Liver (tissue), 9 donors: ENCODE data around the gene B3GNT4. TPM values are rescaled to one million over a fixed set of nuclear protein-coding genes. Genes with fewer than 3 reads are reported as not detected.

Experiments used
- DNase-seq: peaks from one replicate; pipeline ENCODE4 v3.0.0-alpha.2; 2017; ENCODE audit warnings: low spot score
- H3K27ac ChIP-seq, 2 donors: one replicate each; pipeline ENCODE4 v1.7.0; 2013; ENCODE audit warnings: inconsistent platforms in 2 of 2, low read length in 2 of 2, control low read depth in 1 of 2, low read depth in 1 of 2, mild to moderate bottlenecking in 1 of 2
- H3K27me3 ChIP-seq, 4 donors: one replicate each; pipeline versions ENCODE4 v1.6.1 to v1.7.0; 2013; ENCODE audit warnings: low read length in 3 of 4, inconsistent platforms in 1 of 4, mild to moderate bottlenecking in 1 of 4, moderate library complexity in 1 of 4; ENCODE audit not compliant: control insufficient read depth in 4 of 4, insufficient read depth in 4 of 4
- H3K36me3 ChIP-seq, 4 donors: one replicate each; pipeline versions ENCODE4 v1.6.1 to v1.7.0; 2013; ENCODE audit warnings: low read length in 3 of 4, mild to moderate bottlenecking in 3 of 4, low read depth in 1 of 4, moderate library complexity in 1 of 4; ENCODE audit not compliant: control insufficient read depth in 4 of 4, insufficient read depth in 3 of 4
- H3K4me1 ChIP-seq, 4 donors: one replicate each; pipeline versions ENCODE4 v1.6.1 to v1.7.0; 2013; ENCODE audit warnings: low read length in 3 of 4, mild to moderate bottlenecking in 3 of 4, moderate library complexity in 1 of 4; ENCODE audit not compliant: control insufficient read depth in 4 of 4, insufficient read depth in 4 of 4
- H3K4me3 ChIP-seq, 3 donors: one replicate each; pipeline versions ENCODE4 v1.6.1 to v1.7.0; 2013; ENCODE audit warnings: low read length in 3 of 3, control low read depth in 1 of 3, low read depth in 1 of 3, mild to moderate bottlenecking in 1 of 3
- H3K9ac ChIP-seq, 2 donors: one replicate each; pipeline ENCODE4 v1.7.0; 2013; ENCODE audit warnings: low read length in 2 of 2, mild to moderate bottlenecking in 2 of 2, moderate library complexity in 2 of 2, control low read depth in 1 of 2, low read depth in 1 of 2
- H3K9me3 ChIP-seq, 4 donors: one replicate each; pipeline versions ENCODE4 v1.6.1 to v1.7.0; 2013; ENCODE audit warnings: low read length in 3 of 4; ENCODE audit not compliant: control insufficient read depth in 4 of 4
- EGR1 ChIP-seq, 2 donors: IDR thresholded peaks; 2 replicates each; pipeline ENCODE4 v1.6.1; 2016 to 2018; ENCODE audit warnings: antibody characterized with exemption in 2 of 2, low read depth in 2 of 2
- FOXA1 ChIP-seq: IDR thresholded peaks from 2 replicates; pipeline ENCODE4 v1.6.1; 2016; ENCODE audit warnings: antibody characterized with exemption
- FOXA2 ChIP-seq: IDR thresholded peaks from 2 replicates; pipeline ENCODE4 v1.6.1; 2016; ENCODE audit warnings: antibody characterized with exemption
- GABPA ChIP-seq, 2 donors: IDR thresholded peaks in 1 of 2; conservative IDR thresholded peaks in 1 of 2; 2 replicates each; pipeline ENCODE4 v1.6.1; 2016; ENCODE audit warnings: antibody characterized with exemption in 2 of 2, mild to moderate bottlenecking in 1 of 2, moderate library complexity in 1 of 2
- HNF4A ChIP-seq, 2 donors: conservative IDR thresholded peaks; 2 replicates each; pipeline ENCODE4 v1.6.1; 2016; ENCODE audit warnings: antibody characterized with exemption in 2 of 2, mild to moderate bottlenecking in 2 of 2
- NR2F2 ChIP-seq: IDR thresholded peaks from 2 replicates; pipeline ENCODE4 v1.6.1; 2016; ENCODE audit warnings: antibody characterized with exemption
- REST ChIP-seq: IDR thresholded peaks from 2 replicates; pipeline ENCODE4 v1.6.1; 2016; ENCODE audit warnings: antibody characterized with exemption, mild to moderate bottlenecking
- RXRA ChIP-seq, 2 donors: IDR thresholded peaks; 2 replicates each; pipeline ENCODE4 v1.6.1; 2017 to 2018; ENCODE audit warnings: antibody characterized with exemption in 2 of 2, mild to moderate bottlenecking in 1 of 2
- SP1 ChIP-seq: IDR thresholded peaks from 2 replicates; pipeline ENCODE4 v1.6.1; 2018; ENCODE audit warnings: antibody characterized with exemption, mild to moderate bottlenecking
- TAF1 ChIP-seq: conservative IDR thresholded peaks from 2 replicates; pipeline ENCODE4 v1.6.1; 2016; ENCODE audit warnings: antibody characterized with exemption, mild to moderate bottlenecking
- YY1 ChIP-seq: IDR thresholded peaks from 2 replicates; pipeline ENCODE4 v1.6.1; 2016; ENCODE audit warnings: antibody characterized with exemption, mild to moderate bottlenecking
- WGBS: extraction: QIAGEN DNeasy Blood & Tissue Kit; methylation state at CpG from one replicate; pipeline ENCODE4 v1.1.7; 2013; 5-methylcytosine and 5-hydroxymethylcytosine counted together
- polyA plus RNA-seq, 2 donors: library from polyadenylated mRNA; stranded (reverse) in 1 of 2; unstranded in 1 of 2; fragments of 200-250 nt in 1 of 2; fragments of >200 nt in 1 of 2; fragmentation: Nextera tagmentation in 1 of 2; extraction: Ambion mirVana in 1 of 2; gene quantifications; one replicate each; pipeline versions ENCODE4 v1.2.1 to v1.2.3, GENCODE V29; 2013 to 2015
- total RNA-seq, 2 donors: library from RNA; depleted of rRNA; stranded (reverse); fragments of >200 nt; gene quantifications; one replicate each; pipeline ENCODE4 v1.2.3, GENCODE V29; 2014
- TF ChIP-seq, protein P1 (sequence below): fragments of 150-350 bp; IDR thresholded peaks from 2 replicates; pipeline ENCODE4 v1.5.1; 2017; ENCODE audit warnings: improper control_type of control experiment, low read depth, low read length; ENCODE audit not compliant: missing input control
- TF ChIP-seq, protein P2 (sequence below): IDR thresholded peaks from 2 replicates; pipeline ENCODE4 v1.6.1; 2016; ENCODE audit warnings: antibody characterized with exemption
- donor health status: healthy.
- donor health status: healthy.
- donor health status: healthy.
- donor health status: healthy.
- donor health status: healthy.

The B3GNT4 gene
- total and polyA plus RNA-seq, 4 donors: 0.14 to 0.43 TPM; not detected in 2

DNA sequence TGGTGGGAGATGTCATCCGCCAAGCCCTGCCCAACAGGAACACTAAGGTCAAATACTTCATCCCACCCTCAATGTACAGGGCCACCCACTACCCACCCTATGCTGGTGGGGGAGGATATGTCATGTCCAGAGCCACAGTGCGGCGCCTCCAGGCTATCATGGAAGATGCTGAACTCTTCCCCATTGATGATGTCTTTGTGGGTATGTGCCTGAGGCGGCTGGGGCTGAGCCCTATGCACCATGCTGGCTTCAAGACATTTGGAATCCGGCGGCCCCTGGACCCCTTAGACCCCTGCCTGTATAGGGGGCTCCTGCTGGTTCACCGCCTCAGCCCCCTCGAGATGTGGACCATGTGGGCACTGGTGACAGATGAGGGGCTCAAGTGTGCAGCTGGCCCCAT is 3.5 kb downstream of the B3GNT4 start:
- H3K4me3 ChIP-seq: no peak overlapping the region
- TF ChIP-seq RXRA (IDR thresholded peaks at IDR 0.05): no peak
- TF ChIP-seq FOXA2: no peak
- no peak for TF ChIP-seq YY1
- no peak for TF ChIP-seq GABPA (IDR thresholded peaks at IDR 0.05 in 1 of 2, conservative IDR thresholded peaks at IDR 0.05 in 1 of 2)
- TF ChIP-seq, protein P1, sequence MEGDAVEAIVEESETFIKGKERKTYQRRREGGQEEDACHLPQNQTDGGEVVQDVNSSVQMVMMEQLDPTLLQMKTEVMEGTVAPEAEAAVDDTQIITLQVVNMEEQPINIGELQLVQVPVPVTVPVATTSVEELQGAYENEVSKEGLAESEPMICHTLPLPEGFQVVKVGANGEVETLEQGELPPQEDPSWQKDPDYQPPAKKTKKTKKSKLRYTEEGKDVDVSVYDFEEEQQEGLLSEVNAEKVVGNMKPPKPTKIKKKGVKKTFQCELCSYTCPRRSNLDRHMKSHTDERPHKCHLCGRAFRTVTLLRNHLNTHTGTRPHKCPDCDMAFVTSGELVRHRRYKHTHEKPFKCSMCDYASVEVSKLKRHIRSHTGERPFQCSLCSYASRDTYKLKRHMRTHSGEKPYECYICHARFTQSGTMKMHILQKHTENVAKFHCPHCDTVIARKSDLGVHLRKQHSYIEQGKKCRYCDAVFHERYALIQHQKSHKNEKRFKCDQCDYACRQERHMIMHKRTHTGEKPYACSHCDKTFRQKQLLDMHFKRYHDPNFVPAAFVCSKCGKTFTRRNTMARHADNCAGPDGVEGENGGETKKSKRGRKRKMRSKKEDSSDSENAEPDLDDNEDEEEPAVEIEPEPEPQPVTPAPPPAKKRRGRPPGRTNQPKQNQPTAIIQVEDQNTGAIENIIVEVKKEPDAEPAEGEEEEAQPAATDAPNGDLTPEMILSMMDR: no peak
- TF ChIP-seq FOXA1: no peak
- TF ChIP-seq SP1: no peak
- TF ChIP-seq REST: no peak
- no peak for TF ChIP-seq NR2F2
- TF ChIP-seq TAF1: no peak
- no peak for DNase-seq
- peaks cover 0 to 4% (median under 1%) of the 10 kb centered on the region in 4 donors for H3K27me3 ChIP-seq
- H3K36me3 ChIP-seq: peaks cover 11 to 35% (median 23%) of the 10 kb centered on the region in 4 donors
- no peak overlapping the region for H3K9ac ChIP-seq
- no peaks in the 10 kb centered on the region for H3K9me3 ChIP-seq
- WGBS: 84% methylated on average over 8 of the region's 8 CpGs
- peaks cover 9 to 20% (median 12%) of the 10 kb centered on the region in 4 donors for H3K4me1 ChIP-seq
- H3K27ac ChIP-seq: no peak overlapping the region

DNA sequence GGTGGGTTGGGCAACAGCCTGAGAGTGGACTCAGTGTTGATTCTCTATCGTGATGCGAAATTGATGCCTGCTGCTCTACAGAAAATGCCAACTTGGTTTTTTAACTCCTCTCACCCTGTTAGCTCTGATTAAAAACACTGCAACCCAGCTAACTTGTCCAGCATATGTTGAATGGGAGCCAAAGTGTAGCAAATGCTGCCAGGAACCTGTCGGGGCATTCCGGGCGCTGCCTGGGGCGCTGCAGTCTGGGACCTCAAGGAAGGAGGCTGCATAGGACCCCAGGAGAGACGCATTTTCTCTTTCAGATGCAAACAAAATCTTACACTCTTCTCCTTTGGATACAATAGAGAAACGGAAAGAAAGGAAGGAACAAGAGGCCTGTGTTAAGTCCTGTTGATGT is 3.9 kb downstream of the B3GNT4 start:
- no peak overlapping the region for H3K4me3 ChIP-seq
- H3K27ac ChIP-seq: no peak overlapping the region
- WGBS: 91% methylated on average over 8 of the region's 8 CpGs
- peaks cover 11 to 38% (median 27%) of the 10 kb centered on the region in 4 donors for H3K36me3 ChIP-seq
- H3K4me1 ChIP-seq: peaks cover 9 to 20% (median 12%) of the 10 kb centered on the region in 4 donors
- no peak overlapping the region for H3K9ac ChIP-seq
- TF ChIP-seq EGR1 (IDR thresholded peaks at IDR 0.05; ENCODE audit: low read depth in 2 of 2): no peak
- no peak for TF ChIP-seq GABPA (IDR thresholded peaks at IDR 0.05 in 1 of 2, conservative IDR thresholded peaks at IDR 0.05 in 1 of 2)
- no peak for TF ChIP-seq HNF4A (conservative IDR thresholded peaks at IDR 0.05)
- TF ChIP-seq, protein P2, sequence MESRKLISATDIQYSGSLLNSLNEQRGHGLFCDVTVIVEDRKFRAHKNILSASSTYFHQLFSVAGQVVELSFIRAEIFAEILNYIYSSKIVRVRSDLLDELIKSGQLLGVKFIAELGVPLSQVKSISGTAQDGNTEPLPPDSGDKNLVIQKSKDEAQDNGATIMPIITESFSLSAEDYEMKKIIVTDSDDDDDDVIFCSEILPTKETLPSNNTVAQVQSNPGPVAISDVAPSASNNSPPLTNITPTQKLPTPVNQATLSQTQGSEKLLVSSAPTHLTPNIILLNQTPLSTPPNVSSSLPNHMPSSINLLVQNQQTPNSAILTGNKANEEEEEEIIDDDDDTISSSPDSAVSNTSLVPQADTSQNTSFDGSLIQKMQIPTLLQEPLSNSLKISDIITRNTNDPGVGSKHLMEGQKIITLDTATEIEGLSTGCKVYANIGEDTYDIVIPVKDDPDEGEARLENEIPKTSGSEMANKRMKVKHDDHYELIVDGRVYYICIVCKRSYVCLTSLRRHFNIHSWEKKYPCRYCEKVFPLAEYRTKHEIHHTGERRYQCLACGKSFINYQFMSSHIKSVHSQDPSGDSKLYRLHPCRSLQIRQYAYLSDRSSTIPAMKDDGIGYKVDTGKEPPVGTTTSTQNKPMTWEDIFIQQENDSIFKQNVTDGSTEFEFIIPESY: no peak
- no peak for TF ChIP-seq REST
- no peak for TF ChIP-seq NR2F2
- no peaks in the 10 kb centered on the region for H3K9me3 ChIP-seq
- H3K27me3 ChIP-seq: peaks cover 0 to 2% (median under 1%) of the 10 kb centered on the region in 4 donors
- DNase-seq: no peak
